Neural progenitor cell (in vitro differentiated cells): Measurements from ENCODE around the gene LOXHD1. TPM values are rescaled to one million over a fixed set of nuclear protein-coding genes. Genes with fewer than 3 reads are reported as not detected.

Experiments
- DNase-seq: peaks from one replicate; pipeline ENCODE4 v3.0.0-alpha.2; 2016; ENCODE audit warnings: low spot score
- H2AFZ ChIP-seq: fragments of 200-600 bp; sonication (generic); replicated peaks from 2 replicates; pipeline ENCODE4 v1.6.1; 2016; ENCODE audit warnings: antibody characterized with exemption
- H3F3A ChIP-seq: fragments of 200-600 bp; sonication (generic); 2 replicates; pipeline ENCODE4 v1.6.1; 2016; ENCODE audit warnings: antibody characterized with exemption, low read depth
- H3K27ac ChIP-seq: fragments of 200-600 bp; sonication (generic); 2 replicates; pipeline ENCODE4 v1.5.1; 2016; ENCODE audit warnings: mild to moderate bottlenecking
- H3K27me3 ChIP-seq: fragments of 200-600 bp; sonication (generic); 2 replicates; pipeline ENCODE4 v1.6.1; 2016; ENCODE audit warnings: mild to moderate bottlenecking, moderate library complexity
- H3K36me3 ChIP-seq: fragments of 200-600 bp; sonication (generic); 2 replicates; pipeline ENCODE4 v1.5.1; 2016
- H3K4me1 ChIP-seq: fragments of 200-600 bp; sonication (generic); 2 replicates; pipeline ENCODE4 v1.6.1; 2016; ENCODE audit warnings: mixed run types
- H3K4me2 ChIP-seq: fragments of 200-600 bp; sonication (generic); 2 replicates; pipeline ENCODE4 v1.6.1; 2016
- H3K4me3 ChIP-seq: fragments of 200-600 bp; sonication (generic); 2 replicates; pipeline ENCODE4 v1.5.1; 2016
- H3K79me2 ChIP-seq: fragments of 200-600 bp; sonication (generic); 2 replicates; pipeline ENCODE4 v1.6.1; 2016; ENCODE audit warnings: low read depth
- H3K9ac ChIP-seq: fragments of 200-600 bp; sonication (generic); 2 replicates; pipeline ENCODE4 v1.6.1; 2016
- H3K9me3 ChIP-seq: fragments of 200-600 bp; sonication (generic); 2 replicates; pipeline ENCODE4 v1.5.1; 2016; ENCODE audit warnings: low read depth
- H4K20me1 ChIP-seq: fragments of 200-600 bp; sonication (generic); 2 replicates; pipeline ENCODE4 v1.6.1; 2016; ENCODE audit warnings: low read depth
- H3K27ac Mint-ChIP-seq: 3 replicates; pipeline ENCODE4 v1.8.0; 2021; ENCODE audit warnings: mixed read lengths
- H3K27me3 Mint-ChIP-seq: 2 replicates; pipeline ENCODE4 v1.8.0; 2022; ENCODE audit warnings: low read depth, mild to moderate bottlenecking, inconsistent platforms, moderate library complexity, mixed read lengths; ENCODE audit not compliant: insufficient read depth
- H3K36me3 Mint-ChIP-seq: 3 replicates; pipeline ENCODE4 v1.8.0; 2021; ENCODE audit warnings: mixed read lengths
- H3K4me1 Mint-ChIP-seq: 3 replicates; pipeline ENCODE4 v1.8.0; 2021; ENCODE audit warnings: mixed read lengths
- H3K4me3 Mint-ChIP-seq: 3 replicates; pipeline ENCODE4 v1.8.0; 2021; ENCODE audit warnings: mild to moderate bottlenecking, moderate library complexity, mixed read lengths
- H3K9me3 Mint-ChIP-seq: 3 replicates; pipeline ENCODE4 v1.8.0; 2020; ENCODE audit warnings: mixed read lengths
- CTCF ChIP-seq: fragments of 200-600 bp; sonication (generic); IDR thresholded peaks from 2 replicates; pipeline ENCODE4 v1.5.1; 2017; ENCODE audit warnings: antibody characterized with exemption, mild to moderate bottlenecking
- EZH2 ChIP-seq: fragments of 200-600 bp; sonication (generic); IDR thresholded peaks from 2 replicates; pipeline ENCODE4 v1.6.1; 2017; ENCODE audit warnings: antibody characterized with exemption, mild to moderate bottlenecking, moderate library complexity
- EZH2phosphoT487 ChIP-seq: fragments of 200-600 bp; sonication (generic); IDR thresholded peaks from 2 replicates; pipeline ENCODE4 v1.6.1; 2017; ENCODE audit warnings: antibody characterized with exemption
- total RNA-seq: library from RNA; depleted of rRNA; stranded (reverse); fragments of >200 nt; gene quantifications from 2 replicates; pipeline ENCODE4 v1.2.3, GENCODE V29; 2015; ENCODE audit warnings: low replicate concordance

The LOXHD1 gene
- total RNA-seq, 1 donor from 2014 or later = not detected

DNA sequence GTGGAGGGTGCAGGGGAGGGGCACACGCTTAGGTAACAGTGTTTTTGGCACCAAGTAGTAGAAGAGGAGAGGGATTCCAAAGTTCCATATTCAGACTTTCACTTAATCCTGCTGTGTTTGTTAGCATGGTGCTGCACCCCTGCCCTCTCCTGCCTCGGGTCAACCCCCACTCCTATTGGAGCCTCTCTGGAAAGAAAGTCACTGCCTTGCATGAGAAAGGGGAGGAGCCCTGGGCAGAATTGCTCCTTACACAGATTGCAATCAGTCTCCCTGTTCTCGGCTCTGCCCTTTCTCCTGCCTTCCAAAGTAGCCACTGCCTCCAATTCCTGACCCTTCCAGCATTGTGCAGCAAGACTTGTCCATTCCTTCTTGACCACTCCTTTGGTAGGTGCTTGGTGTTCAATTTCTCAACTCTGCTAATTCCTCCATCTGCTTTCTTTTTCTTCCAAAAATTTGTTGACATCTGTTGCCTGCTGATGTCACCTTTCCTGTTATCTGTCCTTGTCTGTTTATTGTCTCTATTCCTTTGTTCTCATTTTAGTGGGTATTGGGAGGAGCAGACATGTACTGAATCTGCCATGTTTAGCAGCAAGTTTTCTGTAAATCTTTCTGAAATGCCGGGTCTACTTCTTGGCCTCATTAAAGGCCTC lies 225.4 kb downstream of the LOXHD1 start:
- no peak overlapping the region for H2AFZ ChIP-seq
- H3K9ac ChIP-seq = no peak overlapping the region
- no peaks in the 10 kb centered on the region for H3K9me3 ChIP-seq
- no peaks in the 10 kb centered on the region for H3K9me3 Mint-ChIP-seq
- H3K4me1 Mint-ChIP-seq = peaks cover 34% of the 10 kb centered on the region
- H3F3A ChIP-seq = peaks cover 21% of the 10 kb centered on the region
- peaks cover 3% of the 10 kb centered on the region for H3K27me3 Mint-ChIP-seq
- H4K20me1 ChIP-seq = peaks cover 36% of the 10 kb centered on the region
- no peaks in the 10 kb centered on the region for H3K36me3 ChIP-seq
- TF ChIP-seq EZH2phosphoT487 = no peak
- no peak for TF ChIP-seq EZH2
- no peak for TF ChIP-seq CTCF
- H3K4me1 ChIP-seq = peaks cover 32% of the 10 kb centered on the region
- H3K79me2 ChIP-seq = no peaks in the 10 kb centered on the region
- H3K27me3 ChIP-seq = no peaks in the 10 kb centered on the region
- peak; percentile 49 for DNase-seq
- no peak overlapping the region for H3K4me3 ChIP-seq
- H3K27ac ChIP-seq = peak overlapping the region; percentile 6
- no peak overlapping the region for H3K27ac Mint-ChIP-seq
- peak overlapping the region; percentile 39 for H3K4me2 ChIP-seq
- peaks cover 8% of the 10 kb centered on the region for H3K36me3 Mint-ChIP-seq
- no peak overlapping the region for H3K4me3 Mint-ChIP-seq

DNA sequence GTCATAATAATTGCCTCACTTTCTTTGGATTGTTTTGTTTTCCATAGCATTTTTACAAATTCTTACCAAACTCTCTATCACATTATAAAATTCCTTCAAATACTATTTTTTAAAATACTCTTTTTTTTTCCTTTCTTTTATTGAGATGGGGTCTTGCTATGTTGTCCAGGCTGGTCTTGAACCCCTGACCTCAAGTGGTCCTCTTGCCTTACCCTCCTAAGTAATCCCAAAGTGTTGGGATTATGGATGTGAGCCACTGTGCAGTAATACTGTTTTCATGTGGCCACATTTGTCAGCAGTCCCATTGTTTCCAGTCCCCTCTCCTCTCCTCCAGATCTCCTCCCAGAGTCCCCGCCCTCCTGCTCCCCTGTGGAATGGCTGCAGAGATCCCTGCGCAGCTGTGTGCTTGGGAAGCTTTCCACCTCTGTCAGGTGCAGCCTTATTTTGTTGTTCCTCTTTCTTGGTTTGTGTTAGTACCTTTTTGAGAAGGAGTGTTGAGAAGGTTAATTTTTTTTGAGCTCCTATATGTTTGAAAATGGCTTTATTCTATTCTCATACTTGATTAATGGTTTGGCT lies 227.3 kb downstream of the LOXHD1 start:
- Histone ChIP-seq H3K9me3 (no peaks in the 10 kb centered on the region), H3K27ac (no peak overlapping the region), H3K27me3 (no peaks in the 10 kb centered on the region), H3K79me2 (no peaks in the 10 kb centered on the region), H3K4me3 (no peak overlapping the region), H3K4me1 (peaks cover 30% of the 10 kb centered on the region), H3K36me3 (no peaks in the 10 kb centered on the region), H4K20me1 (peaks cover 52% of the 10 kb centered on the region), H3K9ac (no peak overlapping the region), H3K4me2 (no peak overlapping the region), H3F3A (peaks cover 21% of the 10 kb centered on the region), H2AFZ (no peak overlapping the region)
- Mint-ChIP-seq H3K4me3 (no peak overlapping the region), H3K27ac (no peak overlapping the region), H3K9me3 (no peaks in the 10 kb centered on the region), H3K4me1 (peaks cover 34% of the 10 kb centered on the region), H3K27me3 (no peaks in the 10 kb centered on the region), H3K36me3 (peaks cover 4% of the 10 kb centered on the region)
- no peak for DNase-seq
- no peak for TF ChIP-seq CTCF
- TF ChIP-seq EZH2phosphoT487 = no peak
- TF ChIP-seq EZH2 = no peak

DNA sequence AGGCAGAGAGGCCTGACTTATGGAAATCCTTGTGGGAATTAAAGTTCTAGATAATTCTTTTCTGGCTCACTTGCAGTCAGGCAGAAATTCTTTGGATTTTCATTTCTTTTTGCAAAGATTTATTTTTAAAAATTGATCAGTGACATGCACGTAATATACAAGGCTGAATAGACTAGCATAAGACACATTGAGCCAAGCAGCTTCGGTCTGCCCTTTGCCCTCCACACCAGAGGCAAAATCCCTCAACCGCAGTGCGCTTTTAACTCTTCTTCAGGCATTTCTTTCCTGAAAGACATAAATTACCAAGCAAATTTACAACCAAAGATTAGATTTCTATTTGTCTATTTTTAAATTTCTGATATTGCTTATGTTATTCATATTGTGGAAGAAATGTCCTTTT lies 227.9 kb downstream of the LOXHD1 start:
- no peaks in the 10 kb centered on the region for H3K36me3 ChIP-seq
- H3K79me2 ChIP-seq = no peaks in the 10 kb centered on the region
- TF ChIP-seq CTCF (no peak), EZH2 (no peak), EZH2phosphoT487 (no peak)
- H3K4me2 ChIP-seq = no peak overlapping the region
- H4K20me1 ChIP-seq = peaks cover 58% of the 10 kb centered on the region
- no peak overlapping the region for H3K4me3 ChIP-seq
- no peaks in the 10 kb centered on the region for H3K9me3 ChIP-seq
- Mint-ChIP-seq H3K4me1 (peaks cover 39% of the 10 kb centered on the region), H3K36me3 (no peaks in the 10 kb centered on the region), H3K9me3 (no peaks in the 10 kb centered on the region), H3K27ac (no peak overlapping the region), H3K27me3 (no peaks in the 10 kb centered on the region), H3K4me3 (no peak overlapping the region)
- H3K27me3 ChIP-seq = no peaks in the 10 kb centered on the region
- no peak for DNase-seq
- peaks cover 36% of the 10 kb centered on the region for H3K4me1 ChIP-seq
- no peak overlapping the region for H3K27ac ChIP-seq
- H3F3A ChIP-seq = peaks cover 21% of the 10 kb centered on the region
- H2AFZ ChIP-seq = no peak overlapping the region
- H3K9ac ChIP-seq = no peak overlapping the region
